Measurements from ENCODE around the gene FAM228B. TPM values are rescaled to one million over a fixed set of nuclear protein-coding genes. Genes with fewer than 3 reads are reported as not detected.

FAM228B gene
- 1.1 and 2.0 TPM in 2 replicates for total RNA-seq

GRCh38 chr2:24123195-24123921 lies at the start of gene FAM228B, which contains the start of gene PFN4:
FAM228B (plus strand) TSS chr2:24123469; CDS start chr2:24124362, 893 bp downstream.
PFN4 (minus strand) TSS chr2:24123334; CDS start chr2:24122535, 799 bp downstream.

GRCh38 chr2:24075915-24076848 lies 47.1 kb upstream of the FAM228B start, which contains the start of gene SF3B6:
SF3B6 (minus strand) TSS chr2:24076326; CDS start chr2:24076229, 97 bp downstream.

GRCh38 chr2:24084386-24085199 lies 38.7 kb upstream of the FAM228B start, which contains the start of gene TP53I3:
TP53I3 (minus strand) TSS chr2:24084834; CDS start chr2:24084326, 508 bp downstream.

GRCh38 chr2:24174851-24175277 lies 51.6 kb downstream of the FAM228B start, which contains the start of gene FAM228A:
FAM228A (plus strand) TSS chr2:24175053; CDS start chr2:24175481, 428 bp downstream.

Other genes with a start within 250 kb of the FAM228B start
- 4.7 and 5.1 TPM in 2 replicates for gene ATAD2B, start 196.3 kb upstream of the FAM228B start, total RNA-seq
- gene UBXN2A, start 183.0 kb upstream of the FAM228B start, total RNA-seq = 9.9 and 17.1 TPM in 2 replicates
- gene MFSD2B, start 113.4 kb upstream of the FAM228B start, total RNA-seq = 0.20 and 0.59 TPM in 2 replicates
- 10.6 and 12.1 TPM in 2 replicates for gene WDCP, start 76.1 kb upstream of the FAM228B start, total RNA-seq
- gene FKBP1B, start 73.7 kb upstream of the FAM228B start, total RNA-seq = 15.6 and 21.6 TPM in 2 replicates
- gene SF3B6, start 47.1 kb upstream of the FAM228B start, total RNA-seq = 196 and 209 TPM in 2 replicates
- gene TP53I3, start 38.6 kb upstream of the FAM228B start, total RNA-seq = 114 and 133 TPM in 2 replicates
- gene PFN4, start 135 bp upstream of the FAM228B start, total RNA-seq = 0.69 TPM in 1 of 2 replicates, not detected in the other
- gene FAM228A, start 51.6 kb downstream of the FAM228B start, total RNA-seq = 0.07 and 2.4 TPM in 2 replicates
- gene ITSN2, start 237.1 kb downstream of the FAM228B start, total RNA-seq = 28.0 and 31.4 TPM in 2 replicates

Measured in mammary microvascular endothelial cell (primary cell).